GM21381 (cell line): ENCODE measurements around the gene RRAS.

Source experiments
- ATAC-seq: cut with Tn5 transposase; IDR thresholded peaks from one replicate; pipeline ENCODE4 v1.9.1; 2021; ENCODE audit warnings: mild to moderate bottlenecking, moderate library complexity; ENCODE audit not compliant: unreplicated experiment

The RRAS gene

GRCh38 chr19:49677231-49677900 lies 37.4 kb upstream of the RRAS start, which contains the start of gene PRMT1:
Gene PRMT1 (plus strand): TSS chr19:49677271. CDS start chr19:49677281, 10 bp downstream.
- ATAC-seq = no peak

GRCh38 chr19:49676784-49677230 lies 36.9 kb upstream of the RRAS start:
- peak; percentile 59 for ATAC-seq

GRCh38 chr19:49676136-49676783 lies 36.3 kb upstream of the RRAS start:
- ATAC-seq = no peak

- ATAC-seq = no peak
These were observed 32.4 kb upstream of the RRAS start for GRCh38 chr19:49672131-49672919.

GRCh38 chr19:49669516-49669915 lies 29.6 kb upstream of the RRAS start:
- no peak for ATAC-seq

- ATAC-seq = no peak
These were observed 27.5 kb upstream of the RRAS start for GRCh38 chr19:49667473-49667872.

GRCh38 chr19:49666120-49666444 lies 26.1 kb upstream of the RRAS start:
- peak; percentile 2 for ATAC-seq

- peak; percentile 78 for ATAC-seq
These were observed 25.6 kb upstream of the RRAS start, which contains the start of the genes BCL2L12 and IRF3 for GRCh38 chr19:49665351-49666119. Gene BCL2L12 (plus strand): TSS chr19:49665933. CDS start chr19:49666693, 760 bp downstream. Gene IRF3 (minus strand): TSS chr19:49665857. CDS start chr19:49664838, 1,019 bp downstream.

GRCh38 chr19:49665036-49665350 lies 25.1 kb upstream of the RRAS start:
- ATAC-seq = no peak

- ATAC-seq = peak; percentile 36
These were observed 24.5 kb upstream of the RRAS start for GRCh38 chr19:49664171-49665035.

GRCh38 chr19:49663224-49663623 lies 23.3 kb upstream of the RRAS start:
- no peak for ATAC-seq

GRCh38 chr19:49662011-49662410 lies 22.1 kb upstream of the RRAS start:
- no peak for ATAC-seq

- no peak for ATAC-seq
These were observed 20.5 kb upstream of the RRAS start for GRCh38 chr19:49660338-49660961.

GRCh38 chr19:49658566-49659442 lies 18.9 kb upstream of the RRAS start:
- no peak for ATAC-seq

GRCh38 chr19:49658139-49658517 lies 18.2 kb upstream of the RRAS start:
- ATAC-seq = no peak

GRCh38 chr19:49657493-49658138 lies 17.7 kb upstream of the RRAS start:
- no peak for ATAC-seq

- no peak for ATAC-seq
These were observed 16.6 kb upstream of the RRAS start for GRCh38 chr19:49656456-49657109.
